Tibial nerve (tissue), 4 donors: ENCODE results near the gene RIMS1.

Experiments
- EP300 ChIP-seq, 2 donors: sonication (generic); formaldehyde crosslinking; IDR thresholded peaks; one replicate each; pipeline ENCODE4 v1.6.1; 2017; ENCODE audit warnings: antibody characterized with exemption in 2 of 2, mild to moderate bottlenecking in 1 of 2
- POLR2A ChIP-seq, 2 donors: fragments of 450-650 bp; IDR thresholded peaks; one replicate each; pipeline ENCODE4 v1.6.1; 2017; ENCODE audit warnings: antibody characterized with exemption in 2 of 2, mild to moderate bottlenecking in 2 of 2, moderate library complexity in 2 of 2
- TF ChIP-seq, protein P1 (sequence below), 5 experiments: fragments of 200-600 bp in 3 of 5; fragments of 450-650 bp in 2 of 5; sonication (generic) in 3 of 5; IDR thresholded peaks; one replicate each; pipeline ENCODE4 v1.5.1; 2016 to 2019; ENCODE audit warnings: antibody characterized with exemption in 5 of 5, mild to moderate bottlenecking in 3 of 5, moderate library complexity in 2 of 5

DNA sequence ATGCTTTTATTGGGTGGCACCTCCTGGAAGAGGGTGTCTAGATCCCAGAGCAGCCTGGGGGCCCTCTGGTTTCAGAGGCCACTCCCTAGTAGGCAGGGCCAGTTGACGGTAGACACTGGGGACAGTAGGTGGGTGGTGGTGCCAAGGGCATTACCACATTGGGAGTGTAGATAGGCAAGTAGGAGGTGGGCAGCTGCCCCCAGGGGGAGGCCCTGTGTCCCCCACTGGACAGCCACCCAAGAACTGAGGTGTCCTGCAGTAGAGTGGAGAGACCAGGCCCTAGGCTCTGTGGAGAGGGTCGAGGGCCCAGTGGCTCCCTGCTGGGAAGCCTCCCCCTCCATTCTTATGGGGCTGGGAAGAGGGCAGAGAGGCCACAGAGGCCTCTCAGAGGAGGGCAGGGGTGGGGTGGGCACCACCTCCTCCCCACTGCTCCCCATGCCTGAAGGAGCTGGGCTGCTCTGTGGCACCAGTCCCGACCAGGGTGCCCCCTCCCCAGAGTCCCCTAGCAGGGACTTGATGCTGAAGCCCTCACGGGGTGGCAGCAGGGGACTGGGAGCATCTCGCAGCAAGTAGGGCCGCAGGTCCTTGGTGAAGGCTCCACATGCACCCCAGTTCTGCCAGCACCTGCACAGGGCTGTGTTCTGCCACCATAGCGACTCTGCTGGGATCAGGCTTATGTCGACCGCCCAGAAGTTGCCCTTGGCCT is 430.5 kb downstream of the RIMS1 start:
- no peak for TF ChIP-seq POLR2A (IDR thresholded peaks at IDR 0.05)
- TF ChIP-seq, protein P1, sequence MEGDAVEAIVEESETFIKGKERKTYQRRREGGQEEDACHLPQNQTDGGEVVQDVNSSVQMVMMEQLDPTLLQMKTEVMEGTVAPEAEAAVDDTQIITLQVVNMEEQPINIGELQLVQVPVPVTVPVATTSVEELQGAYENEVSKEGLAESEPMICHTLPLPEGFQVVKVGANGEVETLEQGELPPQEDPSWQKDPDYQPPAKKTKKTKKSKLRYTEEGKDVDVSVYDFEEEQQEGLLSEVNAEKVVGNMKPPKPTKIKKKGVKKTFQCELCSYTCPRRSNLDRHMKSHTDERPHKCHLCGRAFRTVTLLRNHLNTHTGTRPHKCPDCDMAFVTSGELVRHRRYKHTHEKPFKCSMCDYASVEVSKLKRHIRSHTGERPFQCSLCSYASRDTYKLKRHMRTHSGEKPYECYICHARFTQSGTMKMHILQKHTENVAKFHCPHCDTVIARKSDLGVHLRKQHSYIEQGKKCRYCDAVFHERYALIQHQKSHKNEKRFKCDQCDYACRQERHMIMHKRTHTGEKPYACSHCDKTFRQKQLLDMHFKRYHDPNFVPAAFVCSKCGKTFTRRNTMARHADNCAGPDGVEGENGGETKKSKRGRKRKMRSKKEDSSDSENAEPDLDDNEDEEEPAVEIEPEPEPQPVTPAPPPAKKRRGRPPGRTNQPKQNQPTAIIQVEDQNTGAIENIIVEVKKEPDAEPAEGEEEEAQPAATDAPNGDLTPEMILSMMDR (IDR thresholded peaks at IDR 0.05): no peak
- TF ChIP-seq EP300 (IDR thresholded peaks at IDR 0.05): no peak
